B cell (primary cell): ENCODE measurements around the gene GORASP1. TPM values are rescaled to one million over a fixed set of nuclear protein-coding genes. Genes with fewer than 3 reads are reported as not detected.

Source experiments
- ATAC-seq: fragments of 200-7000 bp; cut with Tn5 transposase; one replicate; pipeline ENCODE4 v1.10.0; 2021; ENCODE audit warnings: low read depth, mild to moderate bottlenecking, moderate number of reproducible peaks, moderate library complexity
- CTCF ChIA-PET: fragments of 350-600 bp; sonication (Branson Sonifier 250); formaldehyde crosslinking; loops from one replicate; lab custom pipeline; 2021; ENCODE audit warnings: antibody characterized with exemption, inconsistent platforms; lab: Charles Lee
- POLR2A ChIA-PET: fragments of 350-600 bp; sonication (Branson Sonifier 250); formaldehyde crosslinking; loops from one replicate; lab custom pipeline; 2021; ENCODE audit warnings: antibody characterized with exemption; lab: Charles Lee
- DNase-seq: peaks from one replicate; pipeline ENCODE4 v3.0.0; 2013
- H2AFZ ChIP-seq: 2 replicates; pipeline ENCODE4 v1.6.1; 2012; ENCODE audit warnings: mild to moderate bottlenecking, low read depth, low read length; ENCODE audit not compliant: insufficient read depth, poor library complexity, severe bottlenecking
- H3K27ac ChIP-seq, 2 donors: 1 replicate in 1 of 2; 2 replicates in 1 of 2; pipeline ENCODE4 v1.5.1; 2012 to 2013; ENCODE audit warnings: low read length in 2 of 2, mild to moderate bottlenecking in 2 of 2, moderate library complexity in 1 of 2
- H3K27me3 ChIP-seq, 4 experiments: fragments of 200-600 bp in 1 of 4; sonication (generic) in 1 of 4; replicated peaks in 1 of 4; 1 replicate in 2 of 4; 2 replicates in 2 of 4; pipeline versions ENCODE4 v1.6.1 to v1.7.0; 2013 to 2016; ENCODE audit warnings: low read length in 3 of 4, mild to moderate bottlenecking in 2 of 4, mixed read lengths in 1 of 4, moderate library complexity in 1 of 4; ENCODE audit not compliant: insufficient read depth in 4 of 4, control insufficient read depth in 3 of 4; ENCODE audit errors: control extremely low read depth in 1 of 4
- H3K36me3 ChIP-seq, 2 experiments: replicated peaks in 1 of 2; 1 replicate in 1 of 2; 2 replicates in 1 of 2; pipeline versions ENCODE4 v1.6.1 to v1.7.1; 2013; ENCODE audit warnings: low read length in 1 of 2; ENCODE audit not compliant: insufficient read depth in 2 of 2, control insufficient read depth in 1 of 2; ENCODE audit errors: control extremely low read depth in 1 of 2, extremely low read depth in 1 of 2
- H3K4me1 ChIP-seq, 2 donors: fragments of 200-600 bp in 1 of 2; sonication (generic) in 1 of 2; 1 replicate in 1 of 2; 2 replicates in 1 of 2; pipeline versions ENCODE4 v1.5.1 to v1.6.1; 2013 to 2017; ENCODE audit warnings: low read length in 2 of 2; ENCODE audit not compliant: control insufficient read depth in 2 of 2, insufficient read depth in 2 of 2
- H3K4me2 ChIP-seq: replicated peaks from 2 replicates; pipeline ENCODE3; 2012; ENCODE audit warnings: mild to moderate bottlenecking, low read depth, low read length; ENCODE audit not compliant: poor library complexity, severe bottlenecking
- H3K4me3 ChIP-seq, 5 experiments: fragments of 200-600 bp in 1 of 5; sonication (generic) in 1 of 5; 1 replicate in 3 of 5; 2 replicates in 2 of 5; pipeline versions ENCODE4 v1.5.1 to v1.7.0; 2011 to 2016; ENCODE audit warnings: low read length in 4 of 5, mild to moderate bottlenecking in 4 of 5, low read depth in 2 of 5, control low read depth in 1 of 5, moderate library complexity in 1 of 5; ENCODE audit not compliant: insufficient read depth in 1 of 5; ENCODE audit errors: control extremely low read depth in 1 of 5, extremely low read depth in 1 of 5
- H3K79me2 ChIP-seq: fragments of 200-600 bp; sonication (generic); one replicate; pipeline ENCODE4 v1.6.0; 2016; ENCODE audit warnings: low read length; ENCODE audit not compliant: control insufficient read depth, insufficient read depth
- H3K9ac ChIP-seq: fragments of 200-600 bp; sonication (generic); 2 replicates; pipeline ENCODE4 v1.6.1; 2017; ENCODE audit warnings: mild to moderate bottlenecking, low read length, moderate library complexity
- H3K9me3 ChIP-seq, 3 donors: one replicate each; pipeline versions ENCODE4 v1.6.1 to v1.7.1; 2013; ENCODE audit warnings: low read length in 2 of 3; ENCODE audit not compliant: control insufficient read depth in 2 of 3, insufficient read depth in 1 of 3; ENCODE audit errors: control extremely low read depth in 1 of 3
- H4K20me1 ChIP-seq: 2 replicates; pipeline ENCODE4 v1.6.0; 2012; ENCODE audit warnings: mild to moderate bottlenecking, low read length; ENCODE audit not compliant: insufficient read depth, control insufficient read depth, poor library complexity, severe bottlenecking
- H3K27ac Mint-ChIP-seq: one replicate; pipeline ENCODE4 v1.8.0; 2021; ENCODE audit warnings: mixed read lengths
- H3K27me3 Mint-ChIP-seq: one replicate; pipeline ENCODE4 v1.8.0; 2021; ENCODE audit warnings: mixed read lengths
- H3K4me1 Mint-ChIP-seq: one replicate; pipeline ENCODE4 v1.8.0; 2021; ENCODE audit warnings: mixed read lengths
- H3K4me3 Mint-ChIP-seq: one replicate; pipeline ENCODE4 v1.8.0; 2021; ENCODE audit warnings: mixed read lengths
- H3K9me3 Mint-ChIP-seq: one replicate; pipeline ENCODE4 v1.8.0; 2022; ENCODE audit warnings: mixed read lengths; ENCODE audit not compliant: insufficient read depth
- EZH2 ChIP-seq: IDR thresholded peaks from 2 replicates; pipeline ENCODE4 v1.6.1; 2012; ENCODE audit warnings: borderline replicate concordance, low read depth, mild to moderate bottlenecking, moderate library complexity, low read length; ENCODE audit not compliant: insufficient read depth, poor library complexity, severe bottlenecking
- WGBS: methylation state at CpG from one replicate; pipeline ENCODE4 v1.1.5; 2013; ENCODE audit warnings: missing lambda C conversion rate; ENCODE audit not compliant: insufficient coverage; 5-methylcytosine and 5-hydroxymethylcytosine counted together
- intact Hi-C: fragments of 100-400 bp; cut with micrococcal nuclease; formaldehyde crosslinking; loops from one replicate; pipeline ENCODE4 v1.10.0; 2022
- polyA plus RNA-seq: library from polyadenylated mRNA; depleted of rRNA; stranded (reverse); fragments of >200 nt; gene quantifications from 2 replicates; pipeline ENCODE4 v1.2.3, GENCODE V29; 2012
- total RNA-seq, 2 donors: library from RNA; stranded (reverse); fragments of 120-200 nt in 1 of 2; gene quantifications; 1 replicate in 1 of 2; 2 replicates in 1 of 2; pipeline versions ENCODE4 v1.2.3 to v1.2.4, GENCODE V29; 2013 to 2022
- TF ChIP-seq, protein P1 (sequence below): fragments of 200-600 bp; IDR thresholded peaks from one replicate; pipeline ENCODE4 v1.8.0; 2022; ENCODE audit warnings: antibody characterized with exemption, mild to moderate bottlenecking

GORASP1 gene
- total and polyA plus RNA-seq, 2 donors (not counting 1 experiment from before 2014, with no cell fraction given): 81.7 to 84.0 TPM

DNA sequence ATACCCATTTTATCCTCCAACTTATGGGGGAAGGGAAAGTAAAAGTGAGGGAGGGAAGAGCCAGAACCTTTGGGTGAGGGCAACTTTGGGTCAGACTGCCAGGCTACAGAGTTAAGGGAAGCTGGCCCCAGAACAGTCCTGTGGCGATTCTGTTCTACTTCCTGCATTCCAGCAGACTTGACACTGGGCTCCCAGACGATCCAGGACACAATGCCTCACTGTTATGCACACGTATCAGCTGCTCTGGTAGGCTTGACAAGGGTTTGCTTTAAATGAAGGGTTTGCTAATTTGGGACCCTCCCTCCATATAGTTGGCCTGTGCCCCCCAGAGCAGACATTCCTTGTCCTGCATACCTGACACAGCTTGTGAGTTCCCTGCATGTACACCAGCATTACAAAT, 10.7 kb downstream of the GORASP1 start:
- Histone ChIP-seq H3K9me3 (no peaks in the 10 kb centered on the region), H3K4me2 (no peak overlapping the region), H3K4me3 (no peak overlapping the region), H3K4me1 (peaks cover 0 to 10% of the 10 kb centered on the region in 2 donors), H3K27me3 (no peaks in the 10 kb centered on the region), H3K27ac (no peak overlapping the region), H3K9ac (no peak overlapping the region), H3K36me3 (peaks cover 0 to 86% of the 10 kb centered on the region in 2 experiments), H4K20me1 (peaks cover 35% of the 10 kb centered on the region), H2AFZ (no peak overlapping the region), H3K79me2 (peaks cover 10% of the 10 kb centered on the region)
- WGBS: 96% methylated on average over 3 of the region's 3 CpGs
- H3K27me3 Mint-ChIP-seq: no peaks in the 10 kb centered on the region
- H3K27ac Mint-ChIP-seq: no peak overlapping the region
- H3K4me3 Mint-ChIP-seq: no peak overlapping the region
- ATAC-seq: no peak
- POLR2A ChIA-PET: no interaction called here
- CTCF ChIA-PET: interaction anchor here (0.8 to 1.3 kb wide), 3 partner anchors 71 to 192 kb away, joined by 3 to 4 read pairs (median 3); no protein-coding TSS in a partner anchor
- no peak for DNase-seq
- H3K4me1 Mint-ChIP-seq: peaks cover 8% of the 10 kb centered on the region
- intact Hi-C loops: no loop called here
- TF ChIP-seq, protein P1, sequence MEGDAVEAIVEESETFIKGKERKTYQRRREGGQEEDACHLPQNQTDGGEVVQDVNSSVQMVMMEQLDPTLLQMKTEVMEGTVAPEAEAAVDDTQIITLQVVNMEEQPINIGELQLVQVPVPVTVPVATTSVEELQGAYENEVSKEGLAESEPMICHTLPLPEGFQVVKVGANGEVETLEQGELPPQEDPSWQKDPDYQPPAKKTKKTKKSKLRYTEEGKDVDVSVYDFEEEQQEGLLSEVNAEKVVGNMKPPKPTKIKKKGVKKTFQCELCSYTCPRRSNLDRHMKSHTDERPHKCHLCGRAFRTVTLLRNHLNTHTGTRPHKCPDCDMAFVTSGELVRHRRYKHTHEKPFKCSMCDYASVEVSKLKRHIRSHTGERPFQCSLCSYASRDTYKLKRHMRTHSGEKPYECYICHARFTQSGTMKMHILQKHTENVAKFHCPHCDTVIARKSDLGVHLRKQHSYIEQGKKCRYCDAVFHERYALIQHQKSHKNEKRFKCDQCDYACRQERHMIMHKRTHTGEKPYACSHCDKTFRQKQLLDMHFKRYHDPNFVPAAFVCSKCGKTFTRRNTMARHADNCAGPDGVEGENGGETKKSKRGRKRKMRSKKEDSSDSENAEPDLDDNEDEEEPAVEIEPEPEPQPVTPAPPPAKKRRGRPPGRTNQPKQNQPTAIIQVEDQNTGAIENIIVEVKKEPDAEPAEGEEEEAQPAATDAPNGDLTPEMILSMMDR: no peak
- no peak for TF ChIP-seq EZH2
- no peaks in the 10 kb centered on the region for H3K9me3 Mint-ChIP-seq

DNA sequence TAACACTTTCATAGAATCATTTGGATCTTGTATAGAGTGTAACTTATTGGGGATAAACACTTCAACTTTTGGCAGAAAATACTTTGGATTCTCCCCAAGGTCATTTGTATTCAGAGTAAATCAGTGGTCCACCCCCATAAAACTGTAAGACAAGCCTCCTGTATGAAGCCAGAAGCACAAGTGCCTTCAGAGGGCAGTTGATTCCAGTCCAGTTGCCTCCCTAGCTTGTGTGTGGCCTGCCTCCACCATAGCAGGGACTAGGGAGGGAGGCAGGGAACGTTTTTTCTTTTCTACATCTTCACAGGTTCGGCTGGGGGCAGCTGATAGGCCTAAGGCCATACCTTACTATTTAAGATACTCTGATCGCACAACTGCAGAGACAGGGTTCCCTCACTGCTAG, 11.6 kb downstream of the GORASP1 start:
- no peak overlapping the region for H3K27ac Mint-ChIP-seq

More for the DNA sequence above, 11.6 kb downstream of the GORASP1 start:
- ATAC-seq (no peak), DNase-seq (no peak)
- TF ChIP-seq, protein P1: no peak
- TF ChIP-seq EZH2: no peak
- Histone ChIP-seq H3K4me1 (peaks cover 0 to under 1% of the 10 kb centered on the region in 2 donors), H3K4me2 (no peak overlapping the region), H3K9ac (no peak overlapping the region), H3K79me2 (peaks cover 7% of the 10 kb centered on the region), H3K27me3 (no peaks in the 10 kb centered on the region), H4K20me1 (peaks cover 26% of the 10 kb centered on the region), H3K27ac (no peak overlapping the region), H2AFZ (no peak overlapping the region), H3K36me3 (peaks cover 1 to 92% of the 10 kb centered on the region in 2 experiments), H3K4me3 (no peak overlapping the region), H3K9me3 (no peaks in the 10 kb centered on the region)
- H3K4me3 Mint-ChIP-seq: no peak overlapping the region
- no peaks in the 10 kb centered on the region for H3K4me1 Mint-ChIP-seq
- POLR2A ChIA-PET: no interaction called here
- 100% methylated on average over 1 of the region's 3 CpGs for WGBS
- intact Hi-C loops: no loop called here
- CTCF ChIA-PET: interaction anchor here (0.9 kb wide), 1 partner anchor 193 kb away, joined by 3 read pairs; no protein-coding TSS in a partner anchor
- no peaks in the 10 kb centered on the region for H3K27me3 Mint-ChIP-seq
- H3K9me3 Mint-ChIP-seq: no peaks in the 10 kb centered on the region
